Suprapubic skin (tissue), 4 donors: ENCODE measurements around the gene SPC24.

Experiments used
- EP300 ChIP-seq: sonication (generic); formaldehyde crosslinking; IDR thresholded peaks from one replicate; pipeline ENCODE4 v1.6.1; 2017; ENCODE audit warnings: antibody characterized with exemption
- POLR2A ChIP-seq, 2 donors: fragments of 450-650 bp; IDR thresholded peaks; one replicate each; pipeline ENCODE4 v1.6.1; 2017; ENCODE audit warnings: antibody characterized with exemption in 2 of 2, mild to moderate bottlenecking in 2 of 2, moderate library complexity in 2 of 2
- POLR2AphosphoS5 ChIP-seq, 3 donors: sonication (generic); formaldehyde crosslinking; IDR thresholded peaks; one replicate each; pipeline ENCODE4 v1.6.1; 2017; ENCODE audit warnings: antibody characterized with exemption in 3 of 3
- TF ChIP-seq, protein P1 (sequence below), 2 donors: fragments of 200-600 bp in 1 of 2; fragments of 450-650 bp in 1 of 2; sonication (generic) in 1 of 2; IDR thresholded peaks; one replicate each; pipeline ENCODE4 v1.5.1; 2016 to 2019; ENCODE audit warnings: antibody characterized with exemption in 2 of 2, mild to moderate bottlenecking in 1 of 2, moderate library complexity in 1 of 2

DNA sequence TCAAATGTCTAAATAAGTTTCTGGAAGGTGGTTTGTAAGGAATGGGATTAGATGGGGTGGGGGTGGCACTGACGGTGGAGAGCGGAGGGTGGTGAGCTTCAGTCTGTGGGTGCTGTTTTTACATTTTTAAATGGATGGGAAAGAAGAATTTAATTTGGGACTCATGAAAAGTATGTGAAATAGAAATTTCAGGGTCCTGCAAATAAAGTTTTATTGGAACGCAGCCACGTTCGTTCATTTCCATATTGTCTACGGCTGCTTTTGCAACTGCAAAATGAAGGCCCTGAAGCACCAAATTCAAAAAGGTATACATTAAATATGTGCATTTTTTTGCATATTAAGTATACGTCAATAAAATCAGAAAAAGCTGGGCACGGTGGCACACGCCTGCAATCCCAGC is 31.9 kb upstream of the SPC24 start:
- no peak for TF ChIP-seq EP300
- TF ChIP-seq, protein P1, sequence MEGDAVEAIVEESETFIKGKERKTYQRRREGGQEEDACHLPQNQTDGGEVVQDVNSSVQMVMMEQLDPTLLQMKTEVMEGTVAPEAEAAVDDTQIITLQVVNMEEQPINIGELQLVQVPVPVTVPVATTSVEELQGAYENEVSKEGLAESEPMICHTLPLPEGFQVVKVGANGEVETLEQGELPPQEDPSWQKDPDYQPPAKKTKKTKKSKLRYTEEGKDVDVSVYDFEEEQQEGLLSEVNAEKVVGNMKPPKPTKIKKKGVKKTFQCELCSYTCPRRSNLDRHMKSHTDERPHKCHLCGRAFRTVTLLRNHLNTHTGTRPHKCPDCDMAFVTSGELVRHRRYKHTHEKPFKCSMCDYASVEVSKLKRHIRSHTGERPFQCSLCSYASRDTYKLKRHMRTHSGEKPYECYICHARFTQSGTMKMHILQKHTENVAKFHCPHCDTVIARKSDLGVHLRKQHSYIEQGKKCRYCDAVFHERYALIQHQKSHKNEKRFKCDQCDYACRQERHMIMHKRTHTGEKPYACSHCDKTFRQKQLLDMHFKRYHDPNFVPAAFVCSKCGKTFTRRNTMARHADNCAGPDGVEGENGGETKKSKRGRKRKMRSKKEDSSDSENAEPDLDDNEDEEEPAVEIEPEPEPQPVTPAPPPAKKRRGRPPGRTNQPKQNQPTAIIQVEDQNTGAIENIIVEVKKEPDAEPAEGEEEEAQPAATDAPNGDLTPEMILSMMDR (IDR thresholded peaks at IDR 0.05) = no peak
- TF ChIP-seq POLR2AphosphoS5 (IDR thresholded peaks at IDR 0.05) = no peak
- TF ChIP-seq POLR2A (IDR thresholded peaks at IDR 0.05) = no peak
